Sigmoid colon (tissue), 7 donors: ENCODE results near the gene SLCO2A1. TPM values are rescaled to one million over a fixed set of nuclear protein-coding genes. Genes with fewer than 3 reads are reported as not detected.

Experiments used
- DNase-seq: peaks from one replicate; pipeline ENCODE4 v3.0.0-alpha.2; 2019
- H3K27ac ChIP-seq, 4 donors: fragments of 200-600 bp; sonication (generic); one replicate each; pipeline ENCODE4 v1.5.1; 2016 to 2019; ENCODE audit warnings: mild to moderate bottlenecking in 1 of 4
- H3K27me3 ChIP-seq, 3 donors: fragments of 200-600 bp; sonication (generic); one replicate each; pipeline ENCODE4 v1.5.1; 2019; ENCODE audit warnings: mild to moderate bottlenecking in 1 of 3
- H3K36me3 ChIP-seq, 4 donors: fragments of 200-600 bp; sonication (generic); one replicate each; pipeline ENCODE4 v1.5.1; 2016 to 2019
- H3K4me1 ChIP-seq, 4 donors: fragments of 200-600 bp; sonication (generic); one replicate each; pipeline ENCODE4 v1.5.1; 2017 to 2019
- H3K4me3 ChIP-seq, 4 donors: fragments of 200-600 bp; sonication (generic); one replicate each; pipeline ENCODE4 v1.5.1; 2017 to 2019; ENCODE audit warnings: mild to moderate bottlenecking in 2 of 4, moderate library complexity in 1 of 4
- H3K9me3 ChIP-seq, 4 donors: fragments of 200-600 bp in 3 of 4; sonication (generic) in 3 of 4; one replicate each; pipeline versions ENCODE4 v1.5.1 to v1.6.1; 2013 to 2019
- EP300 ChIP-seq, 4 donors: sonication (generic); formaldehyde crosslinking; IDR thresholded peaks; one replicate each; pipeline ENCODE4 v1.6.1; 2017; ENCODE audit warnings: antibody characterized with exemption in 4 of 4
- POLR2A ChIP-seq, 2 donors: fragments of 450-650 bp; IDR thresholded peaks; one replicate each; pipeline ENCODE4 v1.6.1; 2016; ENCODE audit warnings: antibody characterized with exemption in 2 of 2, mild to moderate bottlenecking in 2 of 2, moderate library complexity in 2 of 2
- POLR2AphosphoS5 ChIP-seq, 4 donors: sonication (generic); formaldehyde crosslinking; IDR thresholded peaks; one replicate each; pipeline ENCODE4 v1.6.1; 2017; ENCODE audit warnings: antibody characterized with exemption in 4 of 4
- WGBS, 2 donors: extraction: QIAGEN DNeasy Blood & Tissue Kit; methylation state at CpG; one replicate each; pipeline ENCODE4 v1.1.7; 2013; 5-methylcytosine and 5-hydroxymethylcytosine counted together
- intact Hi-C: fragments of 100-400 bp; cut with DNase I; formaldehyde crosslinking; loops from one replicate; pipeline ENCODE4 v1.15.1; 2023
- polyA plus RNA-seq, 3 donors: library from polyadenylated mRNA; stranded (reverse); fragments of 200-250 nt; gene quantifications; one replicate each; pipeline ENCODE4 v1.2.3, GENCODE V29; 2013
- total RNA-seq, 4 donors: library from RNA; depleted of rRNA; stranded (reverse); fragments of >200 nt; gene quantifications; one replicate each; pipeline ENCODE4 v1.1.0, GENCODE V29; 2016
- TF ChIP-seq, protein P1 (sequence below), 4 experiments: fragments of 450-650 bp in 3 of 4; fragments of 200-600 bp in 1 of 4; IDR thresholded peaks; one replicate each; pipeline ENCODE4 v1.5.1; 2016 to 2019; ENCODE audit warnings: antibody characterized with exemption in 4 of 4, mild to moderate bottlenecking in 3 of 4, moderate library complexity in 2 of 4
- donor health status: healthy with polysubstance abuse.
- donor health status: Bipolar disorder and iron deficiency.
- donor health status: healthy.

SLCO2A1 gene
- total and polyA plus RNA-seq, 7 donors: 1.8 to 22.1 (median 6.1) TPM

DNA sequence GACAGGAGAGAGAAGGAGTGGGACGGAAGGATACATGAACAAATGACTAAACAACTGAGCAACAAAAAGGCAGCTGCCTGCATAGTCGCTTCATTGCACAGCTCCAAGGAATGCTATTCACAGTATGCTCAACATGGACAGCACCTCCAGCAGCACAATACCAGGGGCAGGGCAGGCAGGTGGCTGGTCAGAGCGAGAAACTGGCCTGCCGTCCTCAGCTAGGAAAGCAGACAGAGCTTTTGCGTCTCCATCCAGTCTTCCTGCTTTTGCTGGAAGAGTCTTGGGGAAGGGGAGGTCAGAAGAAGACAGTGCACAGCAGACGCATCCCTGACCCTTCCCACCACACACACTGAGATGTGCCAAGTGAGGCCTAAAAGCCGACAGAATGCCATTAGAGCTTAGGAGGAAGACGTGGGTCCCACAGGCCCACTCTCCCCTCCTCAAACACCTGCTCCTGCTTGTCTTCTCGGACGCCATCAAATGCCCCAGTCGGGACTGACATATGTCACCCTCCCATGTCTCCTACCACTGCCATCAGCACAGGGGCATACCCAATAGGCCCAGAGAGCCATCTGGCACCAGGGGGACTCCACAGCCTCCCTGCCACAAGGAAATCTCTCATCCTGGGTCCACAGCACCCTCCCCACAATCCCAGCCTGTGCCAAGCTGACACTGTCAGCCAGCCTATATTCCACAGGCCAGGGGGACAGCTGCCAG, 137.9 kb downstream of the SLCO2A1 start:
- no peaks in the 10 kb centered on the region for H3K27me3 ChIP-seq
- intact Hi-C loops: no loop called here
- TF ChIP-seq POLR2A (IDR thresholded peaks at IDR 0.05) (no peak), EP300 (IDR thresholded peaks at IDR 0.05) (no peak), POLR2AphosphoS5 (IDR thresholded peaks at IDR 0.05) (no peak)
- TF ChIP-seq, protein P1, sequence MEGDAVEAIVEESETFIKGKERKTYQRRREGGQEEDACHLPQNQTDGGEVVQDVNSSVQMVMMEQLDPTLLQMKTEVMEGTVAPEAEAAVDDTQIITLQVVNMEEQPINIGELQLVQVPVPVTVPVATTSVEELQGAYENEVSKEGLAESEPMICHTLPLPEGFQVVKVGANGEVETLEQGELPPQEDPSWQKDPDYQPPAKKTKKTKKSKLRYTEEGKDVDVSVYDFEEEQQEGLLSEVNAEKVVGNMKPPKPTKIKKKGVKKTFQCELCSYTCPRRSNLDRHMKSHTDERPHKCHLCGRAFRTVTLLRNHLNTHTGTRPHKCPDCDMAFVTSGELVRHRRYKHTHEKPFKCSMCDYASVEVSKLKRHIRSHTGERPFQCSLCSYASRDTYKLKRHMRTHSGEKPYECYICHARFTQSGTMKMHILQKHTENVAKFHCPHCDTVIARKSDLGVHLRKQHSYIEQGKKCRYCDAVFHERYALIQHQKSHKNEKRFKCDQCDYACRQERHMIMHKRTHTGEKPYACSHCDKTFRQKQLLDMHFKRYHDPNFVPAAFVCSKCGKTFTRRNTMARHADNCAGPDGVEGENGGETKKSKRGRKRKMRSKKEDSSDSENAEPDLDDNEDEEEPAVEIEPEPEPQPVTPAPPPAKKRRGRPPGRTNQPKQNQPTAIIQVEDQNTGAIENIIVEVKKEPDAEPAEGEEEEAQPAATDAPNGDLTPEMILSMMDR (IDR thresholded peaks at IDR 0.05): no peak
- H3K4me1 ChIP-seq: peaks cover 0 to 19% (median 10%) of the 10 kb centered on the region in 4 donors
- H3K9me3 ChIP-seq: no peaks in the 10 kb centered on the region
- no peak overlapping the region for H3K27ac ChIP-seq
- no peak overlapping the region for H3K4me3 ChIP-seq
- no peaks in the 10 kb centered on the region for H3K36me3 ChIP-seq
- 91 to 95% methylated on average over 11 of the region's 11 CpGs for WGBS, 2 donors
- DNase-seq: no peak

DNA sequence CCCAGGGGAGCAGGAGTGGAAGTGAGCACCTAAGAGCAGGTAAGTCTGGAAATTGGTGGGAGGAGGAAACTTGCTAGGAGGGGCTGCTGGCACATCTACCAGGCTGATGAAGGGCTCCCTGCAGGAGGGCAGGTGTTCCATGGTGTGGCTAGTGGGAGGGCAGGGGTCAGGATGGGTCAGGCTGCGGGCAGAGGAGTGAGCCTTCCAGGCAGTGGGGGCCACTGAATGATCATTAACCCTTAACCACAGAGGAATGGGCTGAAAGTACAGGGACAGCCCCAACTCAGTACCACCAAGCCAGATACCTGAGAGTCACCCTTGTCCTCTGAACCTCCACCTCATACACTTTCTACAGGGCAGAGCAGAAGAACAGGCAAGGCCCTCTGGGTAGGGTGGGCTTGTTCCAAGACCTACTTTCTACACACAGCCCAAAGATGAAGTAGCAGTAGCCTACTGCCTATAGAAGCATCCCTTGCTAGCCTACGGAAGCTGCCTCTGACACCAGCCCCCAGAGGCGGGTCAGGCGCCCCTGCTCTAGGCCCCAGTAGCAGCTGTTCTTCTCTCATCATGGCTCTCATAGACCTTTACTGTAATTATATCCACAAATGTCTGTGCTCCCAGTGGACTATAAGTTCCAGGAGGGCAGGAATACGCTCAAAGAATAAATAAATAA, 138.6 kb downstream of the SLCO2A1 start:
- no peaks in the 10 kb centered on the region for H3K27me3 ChIP-seq
- DNase-seq: no peak
- no peaks in the 10 kb centered on the region for H3K36me3 ChIP-seq
- TF ChIP-seq POLR2AphosphoS5 (IDR thresholded peaks at IDR 0.05): no peak
- no peak for TF ChIP-seq EP300 (IDR thresholded peaks at IDR 0.05)
- TF ChIP-seq, protein P1 (IDR thresholded peaks at IDR 0.05): no peak
- TF ChIP-seq POLR2A (IDR thresholded peaks at IDR 0.05): no peak
- H3K4me1 ChIP-seq: peaks cover 0 to 16% (median 8%) of the 10 kb centered on the region in 4 donors
- 76 to 92% methylated on average over 5 of the region's 5 CpGs for WGBS, 2 donors
- intact Hi-C loops: no loop called here
- no peak overlapping the region for H3K4me3 ChIP-seq
- H3K27ac ChIP-seq: no peak overlapping the region
- no peaks in the 10 kb centered on the region for H3K9me3 ChIP-seq

- no peak overlapping the region for H3K4me3 ChIP-seq
- DNase-seq: no peak
- intact Hi-C loops: no loop called here
- no peaks in the 10 kb centered on the region for H3K9me3 ChIP-seq
- H3K36me3 ChIP-seq: no peaks in the 10 kb centered on the region
- no peak overlapping the region for H3K27ac ChIP-seq
- H3K4me1 ChIP-seq: peaks cover 0 to 8% (median 7%) of the 10 kb centered on the region in 4 donors
- 91 to 97% methylated on average over 2 of the region's 2 CpGs for WGBS, 2 donors
- TF ChIP-seq, protein P1 (IDR thresholded peaks at IDR 0.05): no peak
- TF ChIP-seq EP300 (IDR thresholded peaks at IDR 0.05) (no peak), POLR2A (IDR thresholded peaks at IDR 0.05) (no peak), POLR2AphosphoS5 (IDR thresholded peaks at IDR 0.05) (no peak)
- H3K27me3 ChIP-seq: no peaks in the 10 kb centered on the region
Observed at GRCh38 chr3:133890037-133890436, 139.7 kb downstream of the SLCO2A1 start.

GRCh38 chr3:133888726-133889340, 140.9 kb downstream of the SLCO2A1 start:
- intact Hi-C loops: no loop called here
- H3K27me3 ChIP-seq: no peaks in the 10 kb centered on the region
- TF ChIP-seq, protein P1 (IDR thresholded peaks at IDR 0.05): no peak
- no peak for TF ChIP-seq POLR2AphosphoS5 (IDR thresholded peaks at IDR 0.05)
- TF ChIP-seq POLR2A (IDR thresholded peaks at IDR 0.05): no peak
- TF ChIP-seq EP300 (IDR thresholded peaks at IDR 0.05): no peak

More at GRCh38 chr3:133888726-133889340, 140.9 kb downstream of the SLCO2A1 start:
- Histone ChIP-seq H3K9me3 (no peaks in the 10 kb centered on the region), H3K4me3 (no peak overlapping the region), H3K4me1 (no peaks in the 10 kb centered on the region), H3K36me3 (no peaks in the 10 kb centered on the region), H3K27ac (no peak overlapping the region)
- 89 to 90% methylated on average over 9 of the region's 9 CpGs for WGBS, 2 donors
- no peak for DNase-seq
